ENCODE data around the gene PSMB7.

- TF ChIP-seq CTCF (IDR thresholded peaks at IDR 0.05; ENCODE audit: borderline replicate concordance, extremely low read depth, low read length, poor library complexity, severe bottlenecking): no peak
- TF ChIP-seq EZH2 (IDR thresholded peaks at IDR 0.05; ENCODE audit: borderline replicate concordance, low read depth, low read length, severe bottlenecking): no peak
Observed at GRCh38 chr9:124423155-124423554, 7.9 kb upstream of the PSMB7 start.
